A673 (cell line): Measurements from ENCODE around the gene TXNL4B.

ENCODE experiments used
- EZH2 ChIP-seq: fragments of 200-600 bp; sonication (generic); IDR thresholded peaks from 2 replicates; pipeline ENCODE4 v1.6.1; 2017; ENCODE audit warnings: borderline replicate concordance, low read depth, mild to moderate bottlenecking, mixed read lengths, antibody characterized with exemption, low read length; ENCODE audit not compliant: poor library complexity, severe bottlenecking
- TF ChIP-seq, protein P1 (sequence below): fragments of 300-800, 200-600 bp; sonication (generic); conservative IDR thresholded peaks from 2 replicates; pipeline ENCODE4 v1.5.1; 2017; ENCODE audit warnings: low read depth, mild to moderate bottlenecking, antibody characterized with exemption, low read length, moderate library complexity, mixed read lengths

DNA sequence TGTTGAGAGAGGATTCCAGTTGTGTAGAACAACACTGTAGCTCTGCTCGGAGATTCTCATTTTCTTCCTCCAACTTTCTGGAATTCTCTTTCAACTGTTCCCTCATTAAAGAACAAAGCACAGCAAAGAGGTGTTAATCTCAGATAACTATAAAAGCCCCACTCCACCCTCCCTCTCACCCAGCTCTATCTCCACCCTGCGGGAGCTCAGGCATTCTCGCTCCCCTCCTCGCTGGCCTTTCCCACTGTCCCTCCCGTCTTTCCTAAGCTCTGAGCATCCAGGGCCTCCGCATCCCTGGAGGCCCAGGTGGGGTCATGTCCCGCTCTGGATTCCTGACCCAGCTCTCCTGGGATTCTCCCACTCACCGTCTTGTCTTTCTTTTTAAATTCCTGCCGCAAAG, 35.3 kb upstream of the TXNL4B start:
- no peak for TF ChIP-seq EZH2
- TF ChIP-seq, protein P1, sequence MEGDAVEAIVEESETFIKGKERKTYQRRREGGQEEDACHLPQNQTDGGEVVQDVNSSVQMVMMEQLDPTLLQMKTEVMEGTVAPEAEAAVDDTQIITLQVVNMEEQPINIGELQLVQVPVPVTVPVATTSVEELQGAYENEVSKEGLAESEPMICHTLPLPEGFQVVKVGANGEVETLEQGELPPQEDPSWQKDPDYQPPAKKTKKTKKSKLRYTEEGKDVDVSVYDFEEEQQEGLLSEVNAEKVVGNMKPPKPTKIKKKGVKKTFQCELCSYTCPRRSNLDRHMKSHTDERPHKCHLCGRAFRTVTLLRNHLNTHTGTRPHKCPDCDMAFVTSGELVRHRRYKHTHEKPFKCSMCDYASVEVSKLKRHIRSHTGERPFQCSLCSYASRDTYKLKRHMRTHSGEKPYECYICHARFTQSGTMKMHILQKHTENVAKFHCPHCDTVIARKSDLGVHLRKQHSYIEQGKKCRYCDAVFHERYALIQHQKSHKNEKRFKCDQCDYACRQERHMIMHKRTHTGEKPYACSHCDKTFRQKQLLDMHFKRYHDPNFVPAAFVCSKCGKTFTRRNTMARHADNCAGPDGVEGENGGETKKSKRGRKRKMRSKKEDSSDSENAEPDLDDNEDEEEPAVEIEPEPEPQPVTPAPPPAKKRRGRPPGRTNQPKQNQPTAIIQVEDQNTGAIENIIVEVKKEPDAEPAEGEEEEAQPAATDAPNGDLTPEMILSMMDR: no peak
